Measurements from ENCODE around the gene LYRM4.

DNA sequence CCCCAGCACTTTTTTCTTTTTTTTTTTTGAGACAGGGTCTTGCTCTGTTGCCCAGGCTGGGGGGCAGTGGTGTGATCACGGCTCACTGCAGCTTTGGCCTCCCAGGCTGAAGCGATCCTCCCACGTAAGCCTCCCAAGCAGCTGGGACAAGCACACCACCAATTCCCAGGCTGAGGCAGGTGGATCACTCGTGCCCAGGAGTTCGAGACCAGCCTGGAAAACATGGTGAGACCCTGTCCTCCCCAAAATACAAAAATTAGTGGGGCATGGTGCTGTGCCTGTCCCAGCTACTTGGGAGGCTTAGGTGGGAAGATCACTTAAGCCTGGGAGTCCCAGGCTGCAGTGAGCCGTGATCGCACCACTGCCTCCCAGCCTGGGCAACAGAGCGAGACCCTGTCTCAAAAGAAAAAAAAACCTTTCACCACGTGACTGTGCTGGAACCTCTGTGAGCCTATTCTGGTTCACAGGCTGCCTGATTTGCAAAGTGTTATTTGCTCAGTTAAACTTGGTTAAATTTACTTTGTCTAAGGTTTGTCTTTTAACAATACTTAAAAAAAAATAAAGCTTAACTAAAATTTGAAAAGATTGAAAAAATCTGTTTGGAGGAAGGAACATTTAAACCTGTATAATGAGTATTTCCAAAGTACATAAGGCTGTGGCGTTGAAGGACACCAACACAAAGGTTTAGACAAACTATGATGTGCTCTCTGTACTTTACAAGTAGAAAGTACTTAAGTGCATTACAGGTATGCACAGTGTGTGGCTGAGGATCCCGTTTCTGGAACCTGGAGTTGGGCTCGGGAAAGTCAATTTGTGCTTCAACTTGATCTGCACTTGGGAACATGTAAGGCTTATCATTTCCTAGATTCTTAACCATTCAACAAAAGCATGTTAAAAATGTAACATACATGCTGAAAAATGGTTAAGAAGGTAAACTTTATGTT, 120.7 kb downstream of the LYRM4 start:
- TF ChIP-seq ZNF232 (CRISPR knock-in tag; IDR thresholded peaks at IDR 0.05) (no peak), DMBX1 (CRISPR knock-in tag; IDR thresholded peaks at IDR 0.05; ENCODE audit: borderline replicate concordance) (no peak), FOXJ3 (CRISPR knock-in tag; IDR thresholded peaks at IDR 0.05) (no peak), NR3C1 (CRISPR knock-in tag; IDR thresholded peaks at IDR 0.05) (no peak), TAL1 (IDR thresholded peaks at IDR 0.05) (no peak), NFE2L1 (tag; IDR thresholded peaks at IDR 0.05; ENCODE audit: borderline replicate concordance, low read depth) (no peak), POLR2A (conservative IDR thresholded peaks at IDR 0.05) (no peak), CCNT2 (IDR thresholded peaks at IDR 0.05; ENCODE audit: borderline replicate concordance, extremely low read depth, insufficient read length, low read depth, low read length) (no peak), TRIM24 (IDR thresholded peaks at IDR 0.05) (no peak), ZEB2 (IDR thresholded peaks at IDR 0.05) (no peak), ETV6 (IDR thresholded peaks at IDR 0.05; ENCODE audit: borderline replicate concordance in 1 of 2, low read depth in 2 of 2, low read length in 1 of 2) (no peak), ETV6 (CRISPR knock-in tag; IDR thresholded peaks at IDR 0.05; ENCODE audit: borderline replicate concordance) (no peak)
- TF ChIP-seq, protein P1, sequence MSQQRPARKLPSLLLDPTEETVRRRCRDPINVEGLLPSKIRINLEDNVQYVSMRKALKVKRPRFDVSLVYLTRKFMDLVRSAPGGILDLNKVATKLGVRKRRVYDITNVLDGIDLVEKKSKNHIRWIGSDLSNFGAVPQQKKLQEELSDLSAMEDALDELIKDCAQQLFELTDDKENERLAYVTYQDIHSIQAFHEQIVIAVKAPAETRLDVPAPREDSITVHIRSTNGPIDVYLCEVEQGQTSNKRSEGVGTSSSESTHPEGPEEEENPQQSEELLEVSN (IDR thresholded peaks at IDR 0.05; ENCODE audit: borderline replicate concordance in 1 of 2, extremely low read depth in 1 of 2, insufficient read depth in 1 of 2, insufficient read length in 1 of 2, low read depth in 1 of 2, low read length in 1 of 2, poor library complexity in 1 of 2, severe bottlenecking in 1 of 2), result no peak
- TF ChIP-seq, protein P2, sequence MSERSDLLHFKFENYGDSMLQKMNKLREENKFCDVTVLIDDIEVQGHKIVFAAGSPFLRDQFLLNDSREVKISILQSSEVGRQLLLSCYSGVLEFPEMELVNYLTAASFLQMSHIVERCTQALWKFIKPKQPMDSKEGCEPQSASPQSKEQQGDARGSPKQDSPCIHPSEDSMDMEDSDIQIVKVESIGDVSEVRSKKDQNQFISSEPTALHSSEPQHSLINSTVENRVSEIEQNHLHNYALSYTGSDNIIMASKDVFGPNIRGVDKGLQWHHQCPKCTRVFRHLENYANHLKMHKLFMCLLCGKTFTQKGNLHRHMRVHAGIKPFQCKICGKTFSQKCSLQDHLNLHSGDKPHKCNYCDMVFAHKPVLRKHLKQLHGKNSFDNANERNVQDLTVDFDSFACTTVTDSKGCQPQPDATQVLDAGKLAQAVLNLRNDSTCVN (CRISPR knock-in tag; IDR thresholded peaks at IDR 0.05), result no peak

Measured in K562 (cell line).